B cell (primary cell): ENCODE data around the gene SLC15A3. TPM values are rescaled to one million over a fixed set of nuclear protein-coding genes. Genes with fewer than 3 reads are reported as not detected.

Experiments
- ATAC-seq: fragments of 200-7000 bp; cut with Tn5 transposase; one replicate; pipeline ENCODE4 v1.10.0; 2021; ENCODE audit warnings: low read depth, mild to moderate bottlenecking, moderate number of reproducible peaks, moderate library complexity
- CTCF ChIA-PET: fragments of 350-600 bp; sonication (Branson Sonifier 250); formaldehyde crosslinking; loops from one replicate; lab custom pipeline; 2021; ENCODE audit warnings: antibody characterized with exemption, inconsistent platforms; lab: Charles Lee
- POLR2A ChIA-PET: fragments of 350-600 bp; sonication (Branson Sonifier 250); formaldehyde crosslinking; loops from one replicate; lab custom pipeline; 2021; ENCODE audit warnings: antibody characterized with exemption; lab: Charles Lee
- DNase-seq: peaks from one replicate; pipeline ENCODE4 v3.0.0; 2013
- H2AFZ ChIP-seq: 2 replicates; pipeline ENCODE4 v1.6.1; 2012; ENCODE audit warnings: mild to moderate bottlenecking, low read depth, low read length; ENCODE audit not compliant: insufficient read depth, poor library complexity, severe bottlenecking
- H3K27ac ChIP-seq, 2 donors: 1 replicate in 1 of 2; 2 replicates in 1 of 2; pipeline ENCODE4 v1.5.1; 2012 to 2013; ENCODE audit warnings: low read length in 2 of 2, mild to moderate bottlenecking in 2 of 2, moderate library complexity in 1 of 2
- H3K27me3 ChIP-seq, 4 experiments: fragments of 200-600 bp in 1 of 4; sonication (generic) in 1 of 4; replicated peaks in 1 of 4; 1 replicate in 2 of 4; 2 replicates in 2 of 4; pipeline versions ENCODE4 v1.6.1 to v1.7.0; 2013 to 2016; ENCODE audit warnings: low read length in 3 of 4, mild to moderate bottlenecking in 2 of 4, mixed read lengths in 1 of 4, moderate library complexity in 1 of 4; ENCODE audit not compliant: insufficient read depth in 4 of 4, control insufficient read depth in 3 of 4; ENCODE audit errors: control extremely low read depth in 1 of 4
- H3K36me3 ChIP-seq, 2 experiments: replicated peaks in 1 of 2; 1 replicate in 1 of 2; 2 replicates in 1 of 2; pipeline versions ENCODE4 v1.6.1 to v1.7.1; 2013; ENCODE audit warnings: low read length in 1 of 2; ENCODE audit not compliant: insufficient read depth in 2 of 2, control insufficient read depth in 1 of 2; ENCODE audit errors: control extremely low read depth in 1 of 2, extremely low read depth in 1 of 2
- H3K4me1 ChIP-seq, 2 donors: fragments of 200-600 bp in 1 of 2; sonication (generic) in 1 of 2; 1 replicate in 1 of 2; 2 replicates in 1 of 2; pipeline versions ENCODE4 v1.5.1 to v1.6.1; 2013 to 2017; ENCODE audit warnings: low read length in 2 of 2; ENCODE audit not compliant: control insufficient read depth in 2 of 2, insufficient read depth in 2 of 2
- H3K4me2 ChIP-seq: replicated peaks from 2 replicates; pipeline ENCODE3; 2012; ENCODE audit warnings: mild to moderate bottlenecking, low read depth, low read length; ENCODE audit not compliant: poor library complexity, severe bottlenecking
- H3K4me3 ChIP-seq, 5 experiments: fragments of 200-600 bp in 1 of 5; sonication (generic) in 1 of 5; 1 replicate in 3 of 5; 2 replicates in 2 of 5; pipeline versions ENCODE4 v1.5.1 to v1.7.0; 2011 to 2016; ENCODE audit warnings: low read length in 4 of 5, mild to moderate bottlenecking in 4 of 5, low read depth in 2 of 5, control low read depth in 1 of 5, moderate library complexity in 1 of 5; ENCODE audit not compliant: insufficient read depth in 1 of 5; ENCODE audit errors: control extremely low read depth in 1 of 5, extremely low read depth in 1 of 5
- H3K79me2 ChIP-seq: fragments of 200-600 bp; sonication (generic); one replicate; pipeline ENCODE4 v1.6.0; 2016; ENCODE audit warnings: low read length; ENCODE audit not compliant: control insufficient read depth, insufficient read depth
- H3K9ac ChIP-seq: fragments of 200-600 bp; sonication (generic); 2 replicates; pipeline ENCODE4 v1.6.1; 2017; ENCODE audit warnings: mild to moderate bottlenecking, low read length, moderate library complexity
- H3K9me3 ChIP-seq, 3 donors: one replicate each; pipeline versions ENCODE4 v1.6.1 to v1.7.1; 2013; ENCODE audit warnings: low read length in 2 of 3; ENCODE audit not compliant: control insufficient read depth in 2 of 3, insufficient read depth in 1 of 3; ENCODE audit errors: control extremely low read depth in 1 of 3
- H4K20me1 ChIP-seq: 2 replicates; pipeline ENCODE4 v1.6.0; 2012; ENCODE audit warnings: mild to moderate bottlenecking, low read length; ENCODE audit not compliant: insufficient read depth, control insufficient read depth, poor library complexity, severe bottlenecking
- H3K27ac Mint-ChIP-seq: one replicate; pipeline ENCODE4 v1.8.0; 2021; ENCODE audit warnings: mixed read lengths
- H3K27me3 Mint-ChIP-seq: one replicate; pipeline ENCODE4 v1.8.0; 2021; ENCODE audit warnings: mixed read lengths
- H3K4me1 Mint-ChIP-seq: one replicate; pipeline ENCODE4 v1.8.0; 2021; ENCODE audit warnings: mixed read lengths
- H3K4me3 Mint-ChIP-seq: one replicate; pipeline ENCODE4 v1.8.0; 2021; ENCODE audit warnings: mixed read lengths
- H3K9me3 Mint-ChIP-seq: one replicate; pipeline ENCODE4 v1.8.0; 2022; ENCODE audit warnings: mixed read lengths; ENCODE audit not compliant: insufficient read depth
- CTCF ChIP-seq: fragments of 200-600 bp; IDR thresholded peaks from one replicate; pipeline ENCODE4 v1.8.0; 2022; ENCODE audit warnings: antibody characterized with exemption, mild to moderate bottlenecking
- EZH2 ChIP-seq: IDR thresholded peaks from 2 replicates; pipeline ENCODE4 v1.6.1; 2012; ENCODE audit warnings: borderline replicate concordance, low read depth, mild to moderate bottlenecking, moderate library complexity, low read length; ENCODE audit not compliant: insufficient read depth, poor library complexity, severe bottlenecking
- WGBS: methylation state at CpG from one replicate; pipeline ENCODE4 v1.1.5; 2013; ENCODE audit warnings: missing lambda C conversion rate; ENCODE audit not compliant: insufficient coverage; 5-methylcytosine and 5-hydroxymethylcytosine counted together
- intact Hi-C: fragments of 100-400 bp; cut with micrococcal nuclease; formaldehyde crosslinking; loops from one replicate; pipeline ENCODE4 v1.10.0; 2022
- polyA plus RNA-seq: library from polyadenylated mRNA; depleted of rRNA; stranded (reverse); fragments of >200 nt; gene quantifications from 2 replicates; pipeline ENCODE4 v1.2.3, GENCODE V29; 2012
- total RNA-seq, 2 donors: library from RNA; stranded (reverse); fragments of 120-200 nt in 1 of 2; gene quantifications; 1 replicate in 1 of 2; 2 replicates in 1 of 2; pipeline versions ENCODE4 v1.2.3 to v1.2.4, GENCODE V29; 2013 to 2022

Gene SLC15A3
- total and polyA plus RNA-seq, 2 donors (not counting 1 experiment from before 2014, with no cell fraction given): 61.5 to 91.4 TPM

- Histone ChIP-seq H4K20me1 (no peaks in the 10 kb centered on the region), H2AFZ (no peak overlapping the region), H3K79me2 (no peaks in the 10 kb centered on the region), H3K27me3 (no peaks in the 10 kb centered on the region), H3K9ac (peak overlapping the region; percentile 58), H3K4me3 (peak overlapping the region in 3 of 5 experiments; percentile 5 to 56 (median 12)), H3K36me3 (no peaks in the 10 kb centered on the region), H3K9me3 (no peaks in the 10 kb centered on the region), H3K27ac (peak overlapping the region; percentile 72 to 90), H3K4me2 (peak overlapping the region; percentile 75), H3K4me1 (peaks cover 26 to 44% of the 10 kb centered on the region in 2 donors)
- no peaks in the 10 kb centered on the region for H3K27me3 Mint-ChIP-seq
- peak overlapping the region; percentile 91 for H3K27ac Mint-ChIP-seq
- POLR2A ChIA-PET: interaction anchor here (0.6 to 11.4 kb wide), 6 partner anchors 8 to 1690 kb away, joined by 3 to 96 read pairs (median 4); partner anchors contain the start of genes SLC15A3 and TMEM109
- peak overlapping the region; percentile 74 for H3K4me3 Mint-ChIP-seq
- H3K4me1 Mint-ChIP-seq: peaks cover 46% of the 10 kb centered on the region
- CTCF ChIA-PET: interaction anchor here (0.5 to 5.7 kb wide), 8 partner anchors 11 to 465 kb away, joined by 3 to 55 read pairs (median 7); partner anchors contain the start of gene TMEM109
- no peak for TF ChIP-seq EZH2
- no peak for TF ChIP-seq CTCF
- WGBS: 1% methylated on average over 9 of the region's 9 CpGs
- ATAC-seq (peak; percentile 79), DNase-seq (peak; percentile 92)
- intact Hi-C loops: loop anchor here (1.0 kb wide), 4 partner anchors 17 to 229 kb away; partner anchors contain the start of genes SLC15A3 and VPS37C
- H3K9me3 Mint-ChIP-seq: no peaks in the 10 kb centered on the region
These were observed 20.1 kb downstream of the SLC15A3 start for GRCh38 chr11:60931917-60932316.

GRCh38 chr11:60930394-60930793, 21.6 kb downstream of the SLC15A3 start:
- peaks cover 0 to 2% (median 0%) of the 10 kb centered on the region in 3 donors for H3K9me3 ChIP-seq
- H3K4me3 Mint-ChIP-seq: no peak overlapping the region
- no peak overlapping the region for H3K4me2 ChIP-seq
- no peaks in the 10 kb centered on the region for H3K9me3 Mint-ChIP-seq
- ChIA-PET CTCF (interaction anchor here (1.3 to 5.6 kb wide), 3 partner anchors 11 to 29 kb away, joined by 5 to 26 read pairs (median 12); partner anchors contain the start of gene TMEM109), POLR2A (interaction anchor here (11.4 kb wide), 1 partner anchor 13 kb away, joined by 96 read pairs; the partner anchor contains the start of gene TMEM109)
- H3K27me3 ChIP-seq: peaks cover 0 to 3% (median 0%) of the 10 kb centered on the region in 4 experiments
- H3K4me3 ChIP-seq: no peak overlapping the region
- peak overlapping the region; percentile 56 for H3K27ac Mint-ChIP-seq
- ATAC-seq: no peak
- H3K36me3 ChIP-seq: no peaks in the 10 kb centered on the region
- no peak overlapping the region for H3K9ac ChIP-seq
- H3K4me1 ChIP-seq: peaks cover 31 to 51% of the 10 kb centered on the region in 2 donors
- H4K20me1 ChIP-seq: no peaks in the 10 kb centered on the region
- H3K27me3 Mint-ChIP-seq: peaks cover 4% of the 10 kb centered on the region
- no peak overlapping the region for H2AFZ ChIP-seq
- no peak for DNase-seq
- TF ChIP-seq EZH2: no peak
- TF ChIP-seq CTCF: no peak
- H3K27ac ChIP-seq: no peak overlapping the region
- peaks cover 52% of the 10 kb centered on the region for H3K4me1 Mint-ChIP-seq
- intact Hi-C loops: no loop called here
- H3K79me2 ChIP-seq: no peaks in the 10 kb centered on the region
- WGBS: 100% methylated on average over 1 of the region's 4 CpGs
